ENCODE data around the gene TMEM40. TPM values are rescaled to one million over a fixed set of nuclear protein-coding genes. Genes with fewer than 3 reads are reported as not detected.

Gene TMEM40
- total RNA-seq, 1 experiment from 2014 or later, result not detected

- Histone ChIP-seq H3K27ac (ENCODE audit: insufficient read length, low read depth, low read length) (no peak overlapping the region), H3K9ac (ENCODE audit: extremely low read depth, insufficient read length, low read length) (no peak overlapping the region)
- no CpG with 5 or more reads among the region's 1 CpG for WGBS (ENCODE audit: extremely low coverage, insufficient read length, low lambda C conversion rate)
Measured at GRCh38 chr3:12705981-12706380, 53.1 kb downstream of the TMEM40 start.

More at GRCh38 chr3:12705981-12706380, 53.1 kb downstream of the TMEM40 start:
- Histone ChIP-seq H2AFZ (ENCODE audit: low read length) (no peak overlapping the region), H4K20me1 (ENCODE audit: control insufficient read depth, insufficient read depth, insufficient read length) (no peaks in the 10 kb centered on the region), H3K56ac (ENCODE audit: insufficient read length, low read depth, low read length) (no peak overlapping the region), H4K91ac (ENCODE audit: insufficient read length, low read depth, low read length) (no peak overlapping the region), H4K5ac (ENCODE audit: insufficient read length, low read depth, low read length) (no peak overlapping the region), H3T11ph (ENCODE audit: low read length) (no peak overlapping the region), H4K8ac (replicated peaks; ENCODE audit: insufficient read length, low read depth, low read length) (no peak overlapping the region), H3K18ac (ENCODE audit: insufficient read length, low read depth, low read length) (no peak overlapping the region), H2BK120ac (ENCODE audit: low read depth, low read length, poor library complexity, severe bottlenecking) (no peak overlapping the region), H3K23me2 (ENCODE audit: insufficient read length, low read depth, low read length, poor library complexity, severe bottlenecking) (no peaks in the 10 kb centered on the region), H3K79me1 (ENCODE audit: insufficient read depth, low read depth, low read length, poor library complexity, severe bottlenecking) (no peaks in the 10 kb centered on the region), H3K9me3 (ENCODE audit: control insufficient read depth, low read depth, low read length) (no peaks in the 10 kb centered on the region), H3K4me2 (ENCODE audit: insufficient read depth, insufficient read length, low read length) (no peak overlapping the region), H2BK5ac (ENCODE audit: insufficient read length, low read length) (no peak overlapping the region), H3K27me3 (ENCODE audit: insufficient read depth, low read length) (no peaks in the 10 kb centered on the region; the same call in 1 of the 2 replicates), H3K79me2 (ENCODE audit: insufficient read depth, low read length) (no peaks in the 10 kb centered on the region), H2BK15ac (ENCODE audit: low read depth, low read length) (no peak overlapping the region), H3K4me1 (ENCODE audit: insufficient read depth, low read length) (no peaks in the 10 kb centered on the region), H3K23ac (ENCODE audit: insufficient read length, low read depth, low read length) (no peak overlapping the region), H3K14ac (ENCODE audit: insufficient read depth, low read length) (no peak overlapping the region), H2AK5ac (ENCODE audit: insufficient read length, low read length) (no peak overlapping the region), H2BK12ac (ENCODE audit: insufficient read length, low read depth, low read length) (no peak overlapping the region), H2BK20ac (ENCODE audit: low read depth, low read length, poor library complexity, severe bottlenecking) (no peak overlapping the region), H3K4ac (ENCODE audit: low read depth, low read length) (no peak overlapping the region)
- peaks cover 12% of the 10 kb centered on the region for H3K27me3 Mint-ChIP-seq (ENCODE audit: low read depth)
- H3K27ac Mint-ChIP-seq, result no peak overlapping the region
- TF ChIP-seq CTCF (conservative IDR thresholded peaks at IDR 0.05), result no peak
- no peaks in the 10 kb centered on the region for H3K9me3 Mint-ChIP-seq
- no peaks in the 10 kb centered on the region for H3K36me3 Mint-ChIP-seq (ENCODE audit: insufficient read depth in 1 of 3, low read depth in 3 of 3)
- no peak for DNase-seq
- peaks cover 0 to 5% of the 10 kb centered on the region in 2 experiments; a peak in 1 of 4 replicates for H3K4me1 Mint-ChIP-seq
- 0 out of 5 replicates have a peak overlapping the region, but pooled peaks of 1 of the 2 experiments have one; percentile 5 for H3K4me3 Mint-ChIP-seq

Data from H9 (cell line).